K562 (cell line): ENCODE results near the gene STK32C. TPM values are rescaled to one million over a fixed set of nuclear protein-coding genes. Genes with fewer than 3 reads are reported as not detected.

Experiments
- BCLAF1 ChIP-seq, 2 experiments: fragments of 450-650 bp in 1 of 2; IDR thresholded peaks; 2 replicates each; pipeline ENCODE4 v1.6.1; 2011 to 2017; ENCODE audit warnings: low read depth in 2 of 2, antibody characterized with exemption in 1 of 2, borderline replicate concordance in 1 of 2, low read length in 1 of 2, mild to moderate bottlenecking in 1 of 2, mixed read lengths in 1 of 2; ENCODE audit not compliant: control insufficient read depth in 1 of 2
- CBX8 ChIP-seq: fragments of 200-600 bp; sonication (generic); IDR thresholded peaks from 2 replicates; pipeline ENCODE4 v1.6.1; 2012; ENCODE audit warnings: borderline replicate concordance, mixed run types, low read depth, mild to moderate bottlenecking, moderate library complexity, mixed read lengths, low read length, control low read depth, inconsistent platforms; ENCODE audit not compliant: poor library complexity, severe bottlenecking; ENCODE audit errors: extremely low read depth
- CREM ChIP-seq: IDR thresholded peaks from 2 replicates; pipeline ENCODE4 v1.6.1; 2014; ENCODE audit warnings: antibody characterized with exemption, low read depth
- EP400 ChIP-seq: fragments of 450-650 bp; IDR thresholded peaks from 2 replicates; pipeline ENCODE4 v1.6.1; 2017; ENCODE audit warnings: antibody characterized with exemption, mild to moderate bottlenecking, moderate library complexity
- FOXK2 ChIP-seq, 2 experiments: fragments of 450-650 bp; IDR thresholded peaks in 1 of 2; conservative IDR thresholded peaks in 1 of 2; 2 replicates each; pipeline ENCODE4 v1.6.1; 2016; ENCODE audit warnings: low read depth in 2 of 2, mild to moderate bottlenecking in 1 of 2
- HDAC6 ChIP-seq: IDR thresholded peaks from 2 replicates; pipeline ENCODE4 v1.6.1; 2012; ENCODE audit warnings: low read depth, mild to moderate bottlenecking, control low read depth, inconsistent platforms, low read length, moderate library complexity
- JUND ChIP-seq, 2 experiments: IDR thresholded peaks; 2 replicates in 1 of 2; 3 replicates in 1 of 2; pipeline ENCODE4 v1.6.1; 2011; ENCODE audit warnings: borderline replicate concordance in 2 of 2, low read depth in 2 of 2, low read length in 2 of 2, improper control_type of control experiment in 1 of 2, missing biosample characterization in 1 of 2, missing genetic modification characterization in 1 of 2, missing genetic modification reagents in 1 of 2
- KAT7 ChIP-seq: sonication (generic); formaldehyde crosslinking; IDR thresholded peaks from 2 replicates; pipeline ENCODE4 v1.8.0; 2022; ENCODE audit warnings: missing genetic modification reagents, mild to moderate bottlenecking, borderline replicate concordance
- MYBL2 ChIP-seq, 2 experiments: fragments of 450-650 bp in 1 of 2; sonication (generic) in 1 of 2; formaldehyde crosslinking in 1 of 2; IDR thresholded peaks; 2 replicates each; pipeline versions ENCODE4 v1.6.1 to v1.8.1; 2017 to 2022; ENCODE audit warnings: borderline replicate concordance in 1 of 2, inconsistent platforms in 1 of 2, low read depth in 1 of 2, mild to moderate bottlenecking in 1 of 2, missing genetic modification reagents in 1 of 2, moderate library complexity in 1 of 2
- RAD21 ChIP-seq, 2 experiments: fragments of 250-450 bp in 1 of 2; fragments of 450-650 bp in 1 of 2; sonication (Bioruptor Pico) in 1 of 2; formaldehyde crosslinking in 1 of 2; IDR thresholded peaks in 1 of 2; conservative IDR thresholded peaks in 1 of 2; 2 replicates each; pipeline versions ENCODE4 v1.4.0 to v1.8.0; 2020 to 2022; ENCODE audit warnings: mild to moderate bottlenecking in 2 of 2, moderate library complexity in 1 of 2
- RBM14 ChIP-seq: fragments of 200-400 bp; formaldehyde crosslinking; IDR thresholded peaks from 2 replicates; pipeline ENCODE4 v1.6.1; 2018; ENCODE audit warnings: low read depth, mild to moderate bottlenecking, low read length, moderate library complexity, borderline replicate concordance; ENCODE audit not compliant: insufficient read depth
- SRSF3 ChIP-seq: fragments of 200-400 bp; formaldehyde crosslinking; IDR thresholded peaks from 2 replicates; pipeline ENCODE4 v1.6.1; 2016; ENCODE audit warnings: mild to moderate bottlenecking, low read length, moderate library complexity; ENCODE audit not compliant: insufficient read depth
- TCF3 ChIP-seq: sonication (generic); formaldehyde crosslinking; IDR thresholded peaks from 2 replicates; pipeline ENCODE4 v1.4.0; 2020; ENCODE audit warnings: mild to moderate bottlenecking, missing genetic modification reagents
- YY1 ChIP-seq, 3 experiments: IDR thresholded peaks; 2 replicates each; pipeline ENCODE4 v1.6.1; 2011; ENCODE audit warnings: low read length in 2 of 3, mild to moderate bottlenecking in 2 of 3, moderate library complexity in 2 of 3, borderline replicate concordance in 1 of 3, control low read depth in 1 of 3, low read depth in 1 of 3; ENCODE audit not compliant: insufficient read depth in 3 of 3, insufficient replicate concordance in 2 of 3, control insufficient read depth in 1 of 3, insufficient read length in 1 of 3; ENCODE audit errors: extremely low read depth in 1 of 3
- ZBTB17 ChIP-seq: fragments of 450-650 bp; formaldehyde crosslinking; IDR thresholded peaks from 2 replicates; pipeline ENCODE4 v1.4.0; 2020; ENCODE audit warnings: mild to moderate bottlenecking
- ZKSCAN8 ChIP-seq: fragments of 200-800 bp; sonication (Bioruptor generic); IDR thresholded peaks from 2 replicates; pipeline ENCODE4 v1.6.1; 2016; ENCODE audit warnings: missing genetic modification characterization, missing compliant biosample characterization
- polyA plus RNA-seq, 8 experiments: library from polyadenylated mRNA; depleted of rRNA in 4 of 8; stranded (reverse) in 5 of 8; unstranded in 3 of 8; fragments of >200 nt; fragmentation: Nextera tagmentation in 2 of 8; fragmentation: Illumina TruSeq in 1 of 8; extraction: Ambion mirVana in 2 of 8; extraction: Trizol in 1 of 8; gene quantifications; 2 replicates each; pipeline versions ENCODE4 v1.2.1 to v1.2.3, GENCODE V29; 2011 to 2014; ENCODE audit warnings: inconsistent platforms in 1 of 8, missing spikeins in 1 of 8
- total RNA-seq, 7 experiments: library from RNA; depleted of rRNA in 6 of 7; stranded (reverse); fragments of >200 nt in 6 of 7; fragmentation: Illumina TruSeq in 2 of 7; extraction: Trizol in 2 of 7; gene quantifications; 2 replicates each; pipeline versions ENCODE4 v1.2.1 to v1.2.3, GENCODE V29; 2011 to 2021; ENCODE audit warnings: low replicate concordance in 1 of 7
- TF ChIP-seq, protein P1 (sequence below): IDR thresholded peaks from 2 replicates; pipeline ENCODE4 v1.6.1; 2012; ENCODE audit warnings: low read depth, low read length, improper control_type of control experiment, borderline replicate concordance

STK32C gene
- total and polyA plus RNA-seq, 9 of the 15 experiments (the other 6 are each of a cell fraction or from before 2014, with no cell fraction given) = 1.5 to 20.9 (median 6.5) TPM

DNA sequence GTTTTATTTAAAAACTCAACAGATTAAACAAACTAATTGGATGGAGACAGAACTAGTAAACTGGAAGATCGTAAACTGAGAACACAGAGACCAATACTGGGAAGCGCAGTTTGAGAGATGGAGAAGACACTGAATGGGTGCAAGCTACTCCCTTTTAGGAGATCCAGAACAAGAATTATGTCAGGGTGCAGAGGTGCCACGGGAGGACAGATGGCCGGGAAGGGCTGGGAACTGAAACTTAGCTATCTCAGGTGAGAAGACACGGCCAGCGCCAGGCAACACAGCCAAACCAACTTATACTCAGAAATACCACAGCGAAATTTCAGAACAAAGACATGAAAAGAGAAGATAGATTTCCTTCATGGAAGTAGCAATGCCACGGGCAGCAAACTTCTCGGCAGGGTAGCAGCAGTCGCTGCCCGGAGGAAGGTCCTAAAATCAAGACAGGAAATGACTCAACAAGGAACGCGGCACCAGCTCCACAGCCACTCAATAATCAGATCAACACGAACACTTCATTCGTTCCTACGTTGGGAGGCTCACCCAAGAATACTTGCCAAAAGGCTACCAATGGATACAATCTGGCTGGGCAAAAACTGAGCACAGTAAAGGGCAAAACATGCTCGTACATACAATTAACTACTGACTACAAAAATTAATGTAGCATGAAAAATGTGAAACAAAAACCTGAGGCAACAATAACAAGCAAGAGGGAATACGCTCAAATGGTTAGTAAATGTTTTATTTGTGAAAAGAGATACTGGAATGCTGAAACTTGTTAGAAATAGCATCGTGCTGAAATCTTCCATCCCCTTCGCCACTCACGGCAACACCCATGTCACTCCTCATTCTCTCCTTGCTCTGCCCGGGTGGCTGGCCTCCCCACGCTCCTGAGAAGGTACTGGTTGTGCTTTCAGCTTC lies 22.1 kb upstream of the STK32C start (continued):
- TF ChIP-seq CBX8 (no peak), BCLAF1 (IDR thresholded peaks at IDR 0.05; ENCODE audit: borderline replicate concordance in 1 of 2, control insufficient read depth in 1 of 2, low read depth in 2 of 2, low read length in 1 of 2) (no peak), YY1 (IDR thresholded peaks at IDR 0.05; ENCODE audit: borderline replicate concordance in 1 of 3, control insufficient read depth in 1 of 3, extremely low read depth in 1 of 3, insufficient read depth in 3 of 3, insufficient read length in 1 of 3, insufficient replicate concordance in 2 of 3, low read depth in 1 of 3, low read length in 2 of 3) (no peak), SRSF3 (no peak), ZKSCAN8 (no peak), KAT7 (no peak), HDAC6 (no peak), FOXK2 (conservative IDR thresholded peaks at IDR 0.05 in 1 of 2, IDR thresholded peaks at IDR 0.05 in 1 of 2; ENCODE audit: low read depth in 2 of 2) (0 out of 4 replicates have a peak, but pooled peaks of 1 of the 2 experiments have one; percentile 15), RBM14 (no peak), ZBTB17 (CRISPR knock-in tag) (no peak), CREM (peak; percentile 38), JUND (IDR thresholded peaks at IDR 0.05; ENCODE audit: borderline replicate concordance, low read depth, low read length) (peak; percentile 83), JUND (tag; IDR thresholded peaks at IDR 0.05; ENCODE audit: borderline replicate concordance, low read depth, low read length) (peak; percentile 78; the same call in 2 of the 3 replicates), EP400 (peak; percentile 40; the same call in 1 of the 2 replicates), TCF3 (CRISPR knock-in tag) (no peak), MYBL2 (IDR thresholded peaks at IDR 0.05; ENCODE audit: low read depth) (no peak), MYBL2 (CRISPR knock-in tag; IDR thresholded peaks at IDR 0.05; ENCODE audit: borderline replicate concordance) (no peak), RAD21 (CRISPR knock-in tag; conservative IDR thresholded peaks at IDR 0.05 in 1 of 2, IDR thresholded peaks at IDR 0.05 in 1 of 2) (no peak)
- TF ChIP-seq, protein P1, sequence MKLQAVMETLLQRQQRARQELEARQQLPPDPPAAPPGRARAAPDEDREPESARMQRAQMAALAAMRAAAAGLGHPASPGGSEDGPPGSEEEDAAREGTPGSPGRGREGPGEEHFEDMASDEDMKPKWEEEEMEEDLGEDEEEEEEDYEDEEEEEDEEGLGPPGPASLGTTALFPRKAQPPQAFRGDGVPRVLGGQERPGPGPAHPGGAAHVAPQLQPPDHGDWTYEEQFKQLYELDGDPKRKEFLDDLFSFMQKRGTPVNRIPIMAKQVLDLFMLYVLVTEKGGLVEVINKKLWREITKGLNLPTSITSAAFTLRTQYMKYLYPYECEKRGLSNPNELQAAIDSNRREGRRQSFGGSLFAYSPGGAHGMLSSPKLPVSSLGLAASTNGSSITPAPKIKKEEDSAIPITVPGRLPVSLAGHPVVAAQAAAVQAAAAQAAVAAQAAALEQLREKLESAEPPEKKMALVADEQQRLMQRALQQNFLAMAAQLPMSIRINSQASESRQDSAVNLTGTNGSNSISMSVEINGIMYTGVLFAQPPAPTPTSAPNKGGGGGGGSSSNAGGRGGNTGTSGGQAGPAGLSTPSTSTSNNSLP = no peak
